Jurkat, Clone E6-1 (cell line): ENCODE measurements around the gene PLCL2.
"Not testable (repeated sequence)": the region's sequence is repeated elsewhere in the genome, so short reads cannot be mapped to it uniquely, and the experiment has no call there.

Experiments used
- DNase-seq: peaks from one replicate; pipeline ENCODE4 v3.0.0-alpha.2; 2011; ENCODE audit warnings: low read depth, low spot score
- H3K4me3 ChIP-seq: 2 replicates; pipeline ENCODE4 v1.5.1; 2011; ENCODE audit warnings: mild to moderate bottlenecking, low read length, control low read depth, moderate library complexity

The PLCL2 gene

GRCh38 chr3:16940769-16941700, 56.3 kb downstream of the PLCL2 start:
- no peak overlapping the region for H3K4me3 ChIP-seq
- no peak for DNase-seq

GRCh38 chr3:16942955-16943354, 58.2 kb downstream of the PLCL2 start:
- H3K4me3 ChIP-seq: no peak overlapping the region
- no peak for DNase-seq

GRCh38 chr3:16943857-16944256, 59.1 kb downstream of the PLCL2 start:
- DNase-seq: no peak
- H3K4me3 ChIP-seq: no peak overlapping the region

GRCh38 chr3:16944356-16944755, 59.6 kb downstream of the PLCL2 start:
- H3K4me3 ChIP-seq: no peak overlapping the region
- no peak for DNase-seq

- no peak overlapping the region for H3K4me3 ChIP-seq
- no peak for DNase-seq
These were observed 60.6 kb downstream of the PLCL2 start for GRCh38 chr3:16945330-16945729.

GRCh38 chr3:16950282-16950681, 65.5 kb downstream of the PLCL2 start:
- DNase-seq: no peak
- no peak overlapping the region for H3K4me3 ChIP-seq

GRCh38 chr3:16950845-16951244, 66.1 kb downstream of the PLCL2 start:
- DNase-seq: no peak
- no peak overlapping the region for H3K4me3 ChIP-seq

- DNase-seq, H3K4me3 ChIP-seq: not testable (repeated sequence)
These were observed 73.1 kb downstream of the PLCL2 start for GRCh38 chr3:16957852-16958251.

GRCh38 chr3:16960125-16960524, 75.4 kb downstream of the PLCL2 start:
- no peak overlapping the region for H3K4me3 ChIP-seq
- DNase-seq: no peak

GRCh38 chr3:16961621-16962205, 77.0 kb downstream of the PLCL2 start:
- no peak overlapping the region for H3K4me3 ChIP-seq
- no peak for DNase-seq

GRCh38 chr3:16975083-16975482, 90.3 kb downstream of the PLCL2 start:
- no peak overlapping the region for H3K4me3 ChIP-seq
- DNase-seq: no peak

- DNase-seq: no peak
These were observed 93.6 kb downstream of the PLCL2 start for GRCh38 chr3:16978234-16978920.

GRCh38 chr3:16978921-16979271, 94.1 kb downstream of the PLCL2 start:
- DNase-seq: no peak
- H3K4me3 ChIP-seq: no peak overlapping the region

More at GRCh38 chr3:16978234-16978920, 93.6 kb downstream of the PLCL2 start:
- no peak overlapping the region for H3K4me3 ChIP-seq

- not testable (repeated sequence) for H3K4me3 ChIP-seq, DNase-seq
These were observed 95.2 kb downstream of the PLCL2 start for GRCh38 chr3:16979769-16980515.

- DNase-seq, H3K4me3 ChIP-seq: not testable (repeated sequence)
These were observed 95.8 kb downstream of the PLCL2 start for GRCh38 chr3:16980526-16980925.

GRCh38 chr3:16982460-16982859, 97.7 kb downstream of the PLCL2 start:
- no peak for DNase-seq
- H3K4me3 ChIP-seq: no peak overlapping the region

- DNase-seq: no peak
- H3K4me3 ChIP-seq: no peak overlapping the region
These were observed 100.9 kb downstream of the PLCL2 start for GRCh38 chr3:16985608-16986007.

- H3K4me3 ChIP-seq: no peak overlapping the region
- no peak for DNase-seq
These were observed 102.4 kb downstream of the PLCL2 start for GRCh38 chr3:16987141-16987540.

- no peak for DNase-seq
- H3K4me3 ChIP-seq: no peak overlapping the region
These were observed 105.4 kb downstream of the PLCL2 start for GRCh38 chr3:16990163-16990562.
